ENCODE measurements around the gene CCM2. TPM values are rescaled to one million over a fixed set of nuclear protein-coding genes. Genes with fewer than 3 reads are reported as not detected.

The CCM2 gene
- total and polyA plus RNA-seq, 2 of the 8 experiments (the other 6 are each of a cell fraction or from before 2014, with no cell fraction given), result 31.6 to 41.2 TPM

- TF ChIP-seq CTCF (IDR thresholded peaks at IDR 0.05; ENCODE audit: control extremely low read depth in 1 of 3, insufficient read depth in 1 of 3, low read depth in 1 of 3, low read length in 3 of 3) (no peak), EGR1 (IDR thresholded peaks at IDR 0.05; ENCODE audit: borderline replicate concordance, low read depth, low read length) (no peak), SP4 (IDR thresholded peaks at IDR 0.05; ENCODE audit: low read length) (no peak)
- TF ChIP-seq, protein P1, sequence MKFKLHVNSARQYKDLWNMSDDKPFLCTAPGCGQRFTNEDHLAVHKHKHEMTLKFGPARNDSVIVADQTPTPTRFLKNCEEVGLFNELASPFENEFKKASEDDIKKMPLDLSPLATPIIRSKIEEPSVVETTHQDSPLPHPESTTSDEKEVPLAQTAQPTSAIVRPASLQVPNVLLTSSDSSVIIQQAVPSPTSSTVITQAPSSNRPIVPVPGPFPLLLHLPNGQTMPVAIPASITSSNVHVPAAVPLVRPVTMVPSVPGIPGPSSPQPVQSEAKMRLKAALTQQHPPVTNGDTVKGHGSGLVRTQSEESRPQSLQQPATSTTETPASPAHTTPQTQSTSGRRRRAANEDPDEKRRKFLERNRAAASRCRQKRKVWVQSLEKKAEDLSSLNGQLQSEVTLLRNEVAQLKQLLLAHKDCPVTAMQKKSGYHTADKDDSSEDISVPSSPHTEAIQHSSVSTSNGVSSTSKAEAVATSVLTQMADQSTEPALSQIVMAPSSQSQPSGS (IDR thresholded peaks at IDR 0.05; ENCODE audit: low read length), result no peak
These were observed 60.3 kb downstream of the CCM2 start (continued) for GRCh38 chr7:45060295-45060694.

Measured in H1 (cell line).